Measurements from ENCODE around the gene IL16.

Gene IL16

GRCh38 chr15:81209635-81210034 lies 13.0 kb downstream of the IL16 start:
- DNase-seq = no peak

DNA sequence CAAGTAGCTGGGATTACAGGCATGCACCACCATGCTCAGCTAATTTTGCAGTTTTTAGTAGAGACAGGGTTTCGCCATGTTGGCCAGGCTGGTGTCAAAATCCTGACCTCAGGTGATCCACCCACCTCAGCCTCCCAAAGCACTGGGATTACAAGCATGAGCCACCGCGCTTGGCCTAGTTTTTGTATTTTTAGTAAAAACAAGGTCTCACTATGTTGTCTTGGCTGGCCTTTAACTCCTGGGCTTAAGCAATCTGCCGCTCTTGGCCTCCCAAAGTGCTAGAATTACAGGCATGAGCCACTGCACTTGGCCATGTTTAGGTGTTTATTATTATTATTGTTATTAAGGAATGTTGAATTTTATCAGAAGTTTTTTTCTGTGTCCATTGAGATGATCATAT lies 14.7 kb downstream of the IL16 start:
- DNase-seq = no peak

- no peak for DNase-seq
These were observed 17.3 kb downstream of the IL16 start for GRCh38 chr15:81213982-81214381.

DNA sequence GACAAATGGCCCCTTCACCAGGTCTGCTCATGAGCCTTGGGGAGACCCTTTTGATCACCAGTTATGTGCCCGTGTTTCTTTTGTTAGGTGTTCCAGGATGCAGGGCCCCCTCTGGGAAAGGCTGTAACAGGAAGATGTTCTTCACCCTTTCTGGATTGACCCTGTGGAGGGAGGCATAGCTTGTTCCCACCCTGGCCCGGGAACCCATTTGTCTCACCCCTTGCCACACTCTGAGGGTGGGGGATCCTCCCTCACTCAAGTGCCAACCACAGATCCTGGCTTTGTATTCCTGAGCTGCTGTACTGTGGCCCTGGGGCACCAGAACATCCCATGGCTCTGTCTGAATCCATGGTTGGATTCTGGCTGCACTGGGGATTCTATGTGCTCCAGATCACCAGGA lies 18.9 kb downstream of the IL16 start:
- no peak for DNase-seq

DNA sequence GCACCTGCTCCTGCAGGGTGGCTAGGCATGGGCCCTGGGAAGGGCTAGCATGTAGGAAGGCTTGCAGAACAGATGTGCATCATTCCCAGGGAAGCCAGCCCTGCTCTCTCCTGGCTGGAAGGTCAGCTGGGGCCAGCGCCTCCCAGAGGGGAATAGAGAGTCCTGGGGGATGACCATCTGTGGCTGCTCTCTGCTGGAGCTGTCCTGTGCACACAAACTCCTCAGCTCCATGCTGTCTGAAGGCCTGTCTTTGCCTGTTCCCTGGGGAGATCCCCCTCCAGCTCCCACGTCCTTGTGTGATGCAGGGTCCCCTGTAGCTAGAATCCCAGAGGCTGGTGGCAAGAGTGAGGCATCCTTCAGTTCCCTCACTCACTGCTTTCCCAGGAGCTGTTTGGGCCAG lies 19.3 kb downstream of the IL16 start:
- no peak for DNase-seq

- DNase-seq = no peak
These were observed 19.7 kb downstream of the IL16 start for GRCh38 chr15:81216422-81216821.

GRCh38 chr15:81221449-81221848 lies 24.8 kb downstream of the IL16 start:
- no peak for DNase-seq

DNA sequence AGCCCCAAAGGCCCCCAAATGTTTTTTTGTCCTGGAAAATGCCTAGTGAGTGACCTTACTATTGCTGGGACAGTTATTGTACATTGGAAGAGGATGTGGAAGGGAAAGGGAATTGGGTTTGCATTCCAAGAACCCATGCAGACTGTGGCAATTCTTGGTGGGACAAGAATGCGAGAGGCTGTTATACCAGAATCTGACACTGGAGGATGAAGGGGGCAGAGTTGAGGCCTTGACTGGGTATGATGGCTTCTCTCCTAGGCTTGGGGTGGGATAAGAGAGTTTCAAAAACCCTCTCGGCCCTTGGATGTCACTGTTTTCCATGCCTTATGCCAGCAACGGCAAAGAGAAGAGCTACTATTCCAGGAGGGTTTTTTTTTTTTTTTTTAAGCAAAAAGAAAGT lies 25.3 kb downstream of the IL16 start:
- no peak for DNase-seq

DNA sequence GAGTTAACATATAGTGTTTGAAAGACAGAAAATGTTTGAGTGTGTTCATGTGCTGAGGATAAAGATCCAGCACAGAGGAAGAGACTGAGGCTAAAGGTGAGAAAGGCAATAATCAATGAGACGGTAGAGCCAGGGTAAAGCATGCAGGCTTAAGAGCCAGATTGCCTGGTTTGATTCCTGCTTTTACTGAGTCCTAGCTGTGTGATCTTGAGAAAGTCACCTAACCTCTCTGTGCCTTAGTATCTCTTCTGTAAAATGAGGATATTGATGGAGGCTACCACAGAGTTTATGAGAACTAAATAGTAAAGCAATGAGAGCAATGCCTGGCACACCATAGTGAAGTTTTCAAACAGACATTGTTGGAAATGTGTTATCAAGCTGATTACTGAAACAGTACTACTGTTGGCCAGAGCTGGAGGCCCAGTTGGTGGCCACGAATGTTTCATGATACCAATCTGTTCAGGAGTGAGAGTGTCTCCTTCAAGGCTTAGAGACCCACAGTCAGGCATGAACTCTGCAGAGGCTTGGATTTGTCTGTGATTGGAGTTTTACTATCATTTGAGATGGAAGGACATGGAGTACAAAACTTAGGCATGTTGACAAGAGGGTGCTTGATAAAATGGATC lies 26.8 kb downstream of the IL16 start:
- no peak for DNase-seq

DNA sequence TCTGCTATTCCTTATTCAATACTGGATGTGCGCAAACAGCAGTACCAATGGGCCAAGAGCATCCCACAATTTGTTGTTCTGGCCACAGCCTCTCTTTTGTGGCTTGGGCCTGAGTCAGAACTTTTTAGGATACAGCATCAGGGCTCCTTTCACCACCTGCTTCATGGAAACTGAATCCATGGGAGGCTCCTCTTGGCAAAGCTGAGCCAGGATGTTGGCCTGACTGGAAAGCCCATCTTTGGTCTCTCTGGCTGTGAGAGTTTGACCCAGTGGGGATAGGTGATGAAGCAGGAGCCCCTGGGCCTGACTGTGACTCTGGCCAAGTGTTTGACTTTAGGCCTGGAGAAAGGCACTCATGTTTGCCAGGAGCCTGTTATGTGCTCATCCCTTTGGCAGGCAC lies 27.6 kb downstream of the IL16 start:
- DNase-seq = no peak

DNA sequence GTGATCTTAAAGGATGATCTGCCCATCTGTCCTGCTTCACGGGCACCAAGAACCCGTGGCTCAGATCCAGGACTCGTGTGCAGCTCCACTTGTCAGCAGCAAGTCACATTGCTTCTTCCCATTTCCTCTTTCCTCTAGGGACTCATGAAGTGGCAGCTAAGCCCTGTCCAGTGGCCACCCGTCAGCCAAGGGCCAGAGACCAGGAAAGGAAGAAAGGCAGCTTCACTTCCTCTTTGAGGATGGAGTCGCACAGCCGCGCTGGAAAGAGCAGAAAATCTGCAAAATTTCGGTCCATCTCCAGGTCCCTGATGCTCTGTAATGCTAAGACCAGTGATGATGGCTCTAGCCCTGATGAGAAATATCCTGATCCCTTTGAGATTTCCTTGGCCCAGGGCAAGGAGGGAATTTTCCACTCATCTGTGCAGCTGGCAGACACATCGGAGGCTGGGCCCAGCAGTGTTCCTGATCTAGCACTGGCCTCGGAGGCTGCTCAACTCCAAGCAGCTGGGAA lies 28.5 kb downstream of the IL16 start:
- no peak for DNase-seq

DNA sequence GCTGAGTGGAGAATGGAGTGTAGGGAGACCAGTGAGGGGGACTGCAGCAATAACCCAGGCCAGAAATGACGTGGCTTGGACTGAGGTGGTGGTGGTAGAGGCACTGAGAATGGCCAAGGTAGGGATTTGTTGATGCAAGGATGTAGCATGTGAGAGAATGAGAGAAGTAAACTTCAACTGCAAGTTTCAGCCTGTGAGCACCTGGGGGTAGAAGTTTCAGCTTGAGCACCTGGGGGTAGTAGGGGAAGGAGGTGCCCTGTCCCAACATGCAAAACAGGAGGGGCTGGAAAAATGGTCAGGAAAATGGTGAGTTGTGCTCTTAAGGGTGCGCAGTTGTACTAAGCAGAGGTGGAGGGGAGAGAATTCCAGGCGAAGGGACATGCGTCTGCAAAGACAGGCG lies 31.0 kb downstream of the IL16 start:
- no peak for DNase-seq

DNA sequence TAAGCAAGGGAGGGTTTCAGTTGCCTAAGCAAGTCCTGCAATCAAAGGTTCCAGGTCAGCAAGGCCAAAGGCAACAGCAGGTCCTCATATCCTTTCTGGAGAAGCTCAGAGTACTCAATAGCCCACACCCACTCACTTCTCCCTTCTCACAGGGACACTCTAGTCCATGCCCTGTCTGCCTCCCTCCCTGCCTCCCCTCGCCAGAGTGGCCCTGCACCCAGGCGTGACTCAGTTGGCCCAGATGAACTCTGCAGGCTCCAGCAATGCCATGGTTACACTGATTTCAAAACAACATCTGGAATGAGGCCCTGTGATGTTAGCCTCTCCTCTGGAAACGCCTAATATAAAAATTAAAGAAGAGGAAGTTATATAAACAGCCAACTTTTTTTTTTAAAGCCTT lies 32.9 kb downstream of the IL16 start:
- DNase-seq = no peak

DNA sequence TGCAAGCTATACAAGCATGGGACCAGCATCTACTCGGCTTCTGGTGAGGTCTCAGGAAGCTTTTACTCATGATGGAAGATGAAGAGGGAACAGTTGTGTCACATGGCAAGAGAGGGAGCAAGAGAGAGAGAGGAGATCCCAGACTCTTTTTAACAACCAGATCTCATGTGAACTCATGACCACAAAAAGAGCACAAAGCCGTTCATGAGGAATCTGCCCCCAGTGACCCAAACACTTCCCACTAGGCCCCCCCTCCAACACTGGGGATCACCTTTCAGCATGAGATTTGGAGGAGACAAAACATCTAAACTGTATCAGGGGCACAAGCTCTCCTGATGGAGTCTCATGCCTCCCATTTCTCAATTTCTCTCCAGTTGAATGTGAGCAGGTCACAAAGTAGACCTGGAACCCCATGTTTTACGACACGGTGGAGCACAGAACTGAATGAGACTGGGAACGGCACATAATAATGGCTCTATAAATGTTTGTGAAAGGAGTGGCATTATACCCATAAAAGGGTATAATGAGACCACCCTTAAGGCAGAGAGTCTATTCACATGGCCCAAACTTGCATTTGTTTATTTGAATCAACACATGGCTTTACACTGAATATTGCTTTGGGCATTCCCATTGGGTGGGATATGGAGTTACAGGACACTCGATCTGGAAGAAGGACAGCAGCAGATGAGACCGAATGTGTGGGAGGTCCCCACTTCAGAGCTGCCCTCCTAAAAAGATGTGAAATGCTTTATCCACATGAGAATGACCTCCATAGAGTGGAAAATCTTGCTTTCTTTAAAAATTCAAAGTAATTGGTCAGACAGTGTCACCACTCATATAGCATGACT lies 38.8 kb downstream of the IL16 start:
- DNase-seq = no peak

DNA sequence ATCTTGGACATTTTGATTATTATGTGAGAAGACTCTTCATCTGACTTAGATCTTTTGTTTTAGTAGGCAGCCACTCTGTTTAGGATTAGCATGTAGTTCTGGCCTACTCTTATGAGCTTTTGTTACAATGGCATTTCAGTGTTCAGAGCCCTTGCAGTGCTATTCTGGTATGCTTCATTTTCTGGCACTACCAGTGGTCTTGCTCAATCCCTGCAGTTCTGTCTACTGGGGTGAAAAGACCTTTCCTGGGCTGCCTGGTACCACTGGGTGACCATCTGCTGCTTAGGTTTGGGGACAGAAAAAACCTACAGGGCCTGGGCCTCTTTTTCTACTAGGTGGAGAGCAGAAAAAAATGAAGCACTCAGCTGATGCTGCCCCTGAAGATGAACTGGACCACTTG lies 42.5 kb downstream of the IL16 start:
- no peak for DNase-seq

DNA sequence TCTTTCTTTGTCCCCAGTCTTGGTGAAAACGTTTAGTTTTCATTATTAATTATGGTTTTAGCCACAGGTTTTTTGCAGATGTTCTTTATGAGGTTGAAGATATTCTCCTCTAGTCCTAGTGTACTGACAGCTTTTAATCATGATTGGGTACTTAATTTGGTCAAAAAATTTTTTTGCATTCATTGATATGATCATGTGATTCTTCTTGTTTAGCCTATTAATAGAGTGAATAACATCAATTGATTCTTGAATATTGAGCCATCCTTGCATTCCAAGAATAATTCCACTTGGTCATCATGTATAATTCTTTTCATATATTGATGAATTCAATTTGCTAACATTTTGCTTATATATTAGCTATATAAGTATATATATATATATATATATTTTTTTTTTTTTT lies 46.1 kb downstream of the IL16 start:
- DNase-seq = no peak

GRCh38 chr15:81244306-81244705 lies 47.6 kb downstream of the IL16 start:
- no peak for DNase-seq

DNA sequence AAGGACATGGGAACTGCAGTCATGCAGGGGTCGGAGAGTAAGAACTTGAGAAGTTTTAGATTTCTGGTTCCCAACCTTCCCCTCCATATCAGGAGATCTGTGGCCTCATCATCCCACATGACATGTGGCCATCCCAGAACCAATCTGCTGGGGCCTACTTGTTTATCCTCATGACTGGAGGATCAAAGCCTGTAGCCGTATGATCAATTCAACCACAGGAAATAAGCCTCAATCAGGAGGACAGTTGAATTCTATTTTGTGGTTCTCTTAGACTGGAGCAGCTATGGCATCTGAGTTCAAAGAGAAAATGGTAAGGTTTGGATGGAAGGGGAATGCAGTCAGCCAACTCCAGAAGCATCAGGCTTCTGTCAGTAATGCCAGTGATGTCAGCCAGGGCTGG lies 57.2 kb downstream of the IL16 start:
- DNase-seq = no peak

DNA sequence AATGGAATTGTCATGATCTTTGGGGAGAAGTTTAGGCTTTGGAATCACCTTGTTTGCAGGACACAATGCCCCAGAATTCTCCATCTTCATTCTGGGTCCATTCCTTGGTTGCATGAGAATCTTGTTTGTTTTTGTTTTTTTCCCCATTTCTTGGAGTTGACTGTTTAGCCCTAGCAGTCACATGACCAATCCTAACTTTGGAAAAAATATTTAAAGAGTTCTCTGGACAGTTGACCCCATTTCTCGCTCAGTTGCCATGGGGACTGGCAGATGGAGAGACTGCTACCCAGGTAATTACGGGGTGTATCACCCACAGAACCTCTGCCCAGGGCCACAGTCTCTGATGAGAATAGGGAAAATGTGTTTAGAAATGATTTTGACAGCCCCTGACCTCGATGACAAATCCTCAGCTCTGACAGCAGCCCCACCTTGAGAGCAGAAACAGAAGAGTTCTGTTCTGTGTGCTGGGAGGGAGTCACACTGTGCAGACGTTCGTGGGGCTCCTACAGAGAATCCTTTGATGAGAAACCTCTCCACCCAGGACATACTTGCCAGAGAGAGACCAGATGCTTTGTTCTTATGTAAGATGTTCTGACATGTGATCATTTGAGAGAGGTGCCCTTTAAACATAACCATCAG lies 57.7 kb downstream of the IL16 start:
- DNase-seq = no peak

GRCh38 chr15:81254916-81255290 lies 58.2 kb downstream of the IL16 start:
- no peak for DNase-seq

DNA sequence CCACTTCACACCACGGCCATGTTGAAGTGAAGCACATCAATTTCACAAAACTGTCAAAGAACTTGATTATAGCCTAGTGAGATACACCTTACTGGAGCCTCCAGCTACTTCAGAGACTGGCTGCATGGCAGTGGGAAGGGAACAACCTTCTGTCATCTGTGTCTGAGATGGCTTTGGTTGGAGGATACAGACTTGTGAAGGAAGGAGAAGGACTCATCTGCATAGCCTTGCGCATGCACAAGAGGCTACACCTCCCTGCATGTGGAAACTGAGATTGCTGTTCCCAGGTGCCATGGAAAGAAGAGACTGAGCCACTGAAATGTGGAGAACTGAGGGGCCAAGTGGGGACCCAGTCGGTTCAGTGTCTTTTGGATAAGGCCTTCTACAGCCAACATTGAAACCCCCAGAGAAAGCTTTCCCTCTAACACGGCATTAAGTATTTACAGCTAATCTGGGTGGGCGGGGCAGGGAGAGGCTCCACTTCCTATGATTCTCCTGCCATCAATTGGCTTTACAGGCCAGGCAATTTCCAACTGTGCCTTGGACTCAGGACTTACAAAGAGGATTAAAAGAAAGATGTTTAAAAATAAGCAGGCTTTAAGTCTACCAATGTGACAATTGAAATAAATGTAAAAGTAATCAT lies 58.8 kb downstream of the IL16 start:
- no peak for DNase-seq

GRCh38 chr15:81255958-81256320 lies 59.3 kb downstream of the IL16 start:
- DNase-seq = no peak

DNA sequence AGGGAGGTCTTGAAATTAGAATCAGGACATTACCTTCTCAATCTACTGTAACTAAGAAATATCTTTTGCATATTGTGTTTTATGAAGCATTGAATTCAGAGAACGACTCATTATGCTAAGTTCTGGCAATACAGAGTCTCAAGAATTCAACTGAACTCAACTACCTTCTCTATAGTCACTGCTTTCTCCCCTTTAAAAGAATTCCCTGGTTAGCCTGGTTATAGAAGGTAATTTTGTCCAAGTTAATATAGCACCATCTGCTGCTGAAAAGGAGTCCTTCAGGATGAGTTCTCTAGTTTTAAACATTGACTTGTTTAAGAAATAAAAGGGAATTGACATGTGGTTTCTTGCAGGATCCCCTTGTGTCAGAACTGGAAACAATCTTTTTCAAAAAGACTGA lies 60.2 kb downstream of the IL16 start:
- DNase-seq = peak; percentile 15

DNA sequence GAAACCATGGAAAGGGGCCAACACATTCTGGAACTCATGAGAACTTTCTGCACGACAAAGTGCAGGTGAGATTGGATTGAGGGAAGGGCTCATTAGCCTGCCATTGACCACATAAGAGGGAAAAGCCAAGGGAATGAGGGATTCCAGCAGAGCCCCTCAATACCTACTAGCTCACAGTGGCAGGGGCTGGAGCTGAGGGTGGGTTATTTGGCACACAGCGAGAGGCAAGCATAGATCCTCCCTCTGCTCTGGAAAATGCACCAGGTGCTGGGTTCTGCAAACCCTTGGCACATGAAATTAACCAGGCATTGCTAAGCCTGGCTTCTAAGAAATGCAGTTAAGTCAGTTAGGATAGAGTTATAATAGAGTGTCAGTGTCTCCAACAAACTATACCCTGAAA lies 60.8 kb downstream of the IL16 start:
- no peak for DNase-seq

Measured in NCI-H510A treated with DMSO at 0.1 percent for 48 hours (cell line).